DND-41 (cell line): ENCODE results near the gene SPATA1.

ENCODE experiments used
- ATAC-seq: fragments of 200-7000 bp; cut with Tn5 transposase; 3 replicates; pipeline ENCODE4 v1.9.1; 2021; ENCODE audit warnings: low read depth; ENCODE audit not compliant: insufficient read depth
- DNase-seq: peaks from one replicate; pipeline ENCODE4 v3.0.0-alpha.2; 2020
- H2AFZ ChIP-seq: 2 replicates; pipeline ENCODE4 v1.6.0; 2012; ENCODE audit warnings: low read depth, low read length
- H3K27ac ChIP-seq: 2 replicates; pipeline ENCODE4 v1.5.1; 2012; ENCODE audit warnings: low read length, inconsistent platforms
- H3K27me3 ChIP-seq: fragments of 200-600 bp; sonication (generic); 2 replicates; pipeline ENCODE4 v1.6.0; 2012; ENCODE audit warnings: low read length, mild to moderate bottlenecking, inconsistent platforms; ENCODE audit not compliant: insufficient read depth, poor library complexity
- H3K36me3 ChIP-seq: 2 replicates; pipeline ENCODE4 v1.5.1; 2012; ENCODE audit warnings: low read length, inconsistent platforms; ENCODE audit not compliant: insufficient read depth
- H3K4me1 ChIP-seq: 2 replicates; pipeline ENCODE4 v1.5.1; 2012; ENCODE audit warnings: mild to moderate bottlenecking, low read length; ENCODE audit not compliant: insufficient read depth
- H3K4me2 ChIP-seq: 2 replicates; pipeline ENCODE4 v1.6.0; 2012; ENCODE audit warnings: mild to moderate bottlenecking, moderate library complexity, low read length, inconsistent platforms; ENCODE audit not compliant: insufficient read depth
- H3K4me3 ChIP-seq, 2 experiments: fragments of 200-600 bp in 1 of 2; shearing (Covaris generic) in 1 of 2; 2 replicates each; pipeline ENCODE4 v1.5.1; 2012 to 2016; ENCODE audit warnings: inconsistent platforms in 2 of 2, low read length in 2 of 2, mild to moderate bottlenecking in 2 of 2, low read depth in 1 of 2, moderate library complexity in 1 of 2
- H3K79me2 ChIP-seq: 2 replicates; pipeline ENCODE4 v1.6.0; 2012; ENCODE audit warnings: low read length, inconsistent platforms; ENCODE audit not compliant: insufficient read depth
- H3K9ac ChIP-seq: 2 replicates; pipeline ENCODE4 v1.6.0; 2012; ENCODE audit warnings: low read depth, mild to moderate bottlenecking, inconsistent platforms, low read length, moderate library complexity
- H3K9me3 ChIP-seq: 2 replicates; pipeline ENCODE4 v1.5.1; 2012; ENCODE audit warnings: low read length, moderate library complexity, mild to moderate bottlenecking, inconsistent platforms; ENCODE audit not compliant: insufficient read depth, severe bottlenecking
- H4K20me1 ChIP-seq: 2 replicates; pipeline ENCODE4 v1.6.0; 2012; ENCODE audit warnings: low read length; ENCODE audit not compliant: insufficient read depth
- CTCF ChIP-seq: IDR thresholded peaks from 2 replicates; pipeline ENCODE4 v1.5.1; 2012; ENCODE audit warnings: borderline replicate concordance, low read length, moderate library complexity, mild to moderate bottlenecking; ENCODE audit not compliant: poor library complexity, severe bottlenecking; ENCODE audit errors: extremely low read depth
- EZH2 ChIP-seq: IDR thresholded peaks from 3 replicates; pipeline ENCODE4 v1.6.1; 2012; ENCODE audit warnings: borderline replicate concordance, low read depth, mild to moderate bottlenecking, moderate library complexity, low read length, inconsistent platforms; ENCODE audit not compliant: severe bottlenecking

The SPATA1 gene

GRCh38 chr1:84524590-84524989, 18.4 kb downstream of the SPATA1 start:
- Histone ChIP-seq H3K36me3 (no peaks in the 10 kb centered on the region), H3K27me3 (no peaks in the 10 kb centered on the region), H3K79me2 (no peaks in the 10 kb centered on the region), H2AFZ (no peak overlapping the region), H4K20me1 (no peaks in the 10 kb centered on the region), H3K9me3 (no peaks in the 10 kb centered on the region), H3K4me2 (no peak overlapping the region), H3K4me1 (no peaks in the 10 kb centered on the region), H3K9ac (no peak overlapping the region), H3K27ac (no peak overlapping the region), H3K4me3 (no peak overlapping the region)
- ATAC-seq (no peak), DNase-seq (no peak)
- no peak for TF ChIP-seq EZH2
- TF ChIP-seq CTCF, result no peak

GRCh38 chr1:84525779-84526178, 19.6 kb downstream of the SPATA1 start:
- no peak overlapping the region for H3K4me3 ChIP-seq
- H3K9me3 ChIP-seq, result no peaks in the 10 kb centered on the region
- no peaks in the 10 kb centered on the region for H3K36me3 ChIP-seq
- no peak overlapping the region for H3K4me2 ChIP-seq
- H2AFZ ChIP-seq, result no peak overlapping the region
- no peaks in the 10 kb centered on the region for H3K4me1 ChIP-seq
- H4K20me1 ChIP-seq, result no peaks in the 10 kb centered on the region
- no peak overlapping the region for H3K9ac ChIP-seq
- no peak for TF ChIP-seq EZH2
- TF ChIP-seq CTCF, result no peak
- no peak for DNase-seq
- ATAC-seq, result no peak
- H3K27me3 ChIP-seq, result no peaks in the 10 kb centered on the region
- no peak overlapping the region for H3K27ac ChIP-seq
- no peaks in the 10 kb centered on the region for H3K79me2 ChIP-seq

GRCh38 chr1:84538599-84538998, 32.4 kb downstream of the SPATA1 start:
- TF ChIP-seq EZH2 (no peak), CTCF (no peak)
- no peaks in the 10 kb centered on the region for H4K20me1 ChIP-seq
- H3K27ac ChIP-seq, result no peak overlapping the region
- H3K9ac ChIP-seq, result no peak overlapping the region
- no peaks in the 10 kb centered on the region for H3K9me3 ChIP-seq
- DNase-seq (no peak), ATAC-seq (peak; percentile 71)
- no peaks in the 10 kb centered on the region for H3K4me1 ChIP-seq
- no peaks in the 10 kb centered on the region for H3K36me3 ChIP-seq
- no peaks in the 10 kb centered on the region for H3K79me2 ChIP-seq
- no peak overlapping the region for H3K4me2 ChIP-seq
- no peaks in the 10 kb centered on the region for H3K27me3 ChIP-seq
- H2AFZ ChIP-seq, result no peak overlapping the region
- no peak overlapping the region for H3K4me3 ChIP-seq

GRCh38 chr1:84539972-84540371, 33.8 kb downstream of the SPATA1 start:
- Histone ChIP-seq H3K9ac (no peak overlapping the region), H3K27ac (no peak overlapping the region), H3K79me2 (no peaks in the 10 kb centered on the region), H4K20me1 (no peaks in the 10 kb centered on the region), H3K36me3 (no peaks in the 10 kb centered on the region), H2AFZ (no peak overlapping the region), H3K4me1 (no peaks in the 10 kb centered on the region), H3K9me3 (no peaks in the 10 kb centered on the region), H3K27me3 (no peaks in the 10 kb centered on the region), H3K4me2 (no peak overlapping the region), H3K4me3 (no peak overlapping the region)
- TF ChIP-seq CTCF (no peak), EZH2 (no peak)
- DNase-seq, result no peak
- no peak for ATAC-seq
